MG63 (cell line): ENCODE data around the gene NSL1. TPM values are rescaled to one million over a fixed set of nuclear protein-coding genes. Genes with fewer than 3 reads are reported as not detected.

Source experiments
- DNase-seq: peaks from one replicate; pipeline ENCODE4 v3.0.0-alpha.2; 2020
- H3K27me3 ChIP-seq: fragments of 250-450 bp; sonication (Bioruptor Pico); 2 replicates; pipeline ENCODE4 v1.5.1; 2020; ENCODE audit warnings: mild to moderate bottlenecking, moderate library complexity
- H3K36me3 ChIP-seq: fragments of 250-450 bp; sonication (Bioruptor Pico); 2 replicates; pipeline ENCODE4 v1.5.1; 2020; ENCODE audit warnings: mild to moderate bottlenecking, moderate library complexity
- H3K4me3 ChIP-seq: fragments of 250-450 bp; sonication (Bioruptor Pico); 2 replicates; pipeline ENCODE4 v1.5.1; 2020; ENCODE audit warnings: mild to moderate bottlenecking, moderate library complexity
- H3K9me3 ChIP-seq: fragments of 250-450 bp; sonication (Bioruptor Pico); 2 replicates; pipeline ENCODE4 v1.5.1; 2020; ENCODE audit warnings: mild to moderate bottlenecking, moderate library complexity
- total RNA-seq: library from RNA; depleted of rRNA; stranded (reverse); fragments of >200 nt; shearing (Covaris generic); gene quantifications from 2 replicates; pipeline ENCODE4 v1.2.3, GENCODE V29; 2014; ENCODE audit warnings: low replicate concordance; rRNA removed

Gene NSL1
- total RNA-seq, 1 experiment from 2014 or later: 69.0 TPM

DNA sequence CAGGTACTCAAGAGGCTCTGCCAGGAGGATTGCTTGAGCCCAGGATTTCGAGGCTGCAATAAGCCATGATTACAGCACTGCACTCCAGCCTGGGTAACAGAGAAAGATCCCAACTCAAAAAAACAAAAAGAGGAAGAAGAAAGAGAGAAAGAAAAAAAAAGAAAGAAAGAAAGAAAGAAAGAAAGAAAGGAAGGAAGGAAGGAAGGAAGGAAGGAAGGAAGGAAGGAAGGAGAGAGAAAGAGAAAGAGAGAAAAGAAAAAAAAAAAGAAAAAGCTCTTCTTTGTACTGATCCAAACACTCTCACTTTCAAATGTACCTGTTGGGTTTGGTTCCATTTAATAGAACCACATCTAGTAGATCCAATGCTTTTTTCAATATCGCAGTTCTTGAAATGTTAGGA lies 103.8 kb downstream of the NSL1 start:
- Histone ChIP-seq H3K27me3 (no peaks in the 10 kb centered on the region), H3K9me3 (no peaks in the 10 kb centered on the region), H3K4me3 (no peak overlapping the region), H3K36me3 (no peaks in the 10 kb centered on the region)
- no peak for DNase-seq

DNA sequence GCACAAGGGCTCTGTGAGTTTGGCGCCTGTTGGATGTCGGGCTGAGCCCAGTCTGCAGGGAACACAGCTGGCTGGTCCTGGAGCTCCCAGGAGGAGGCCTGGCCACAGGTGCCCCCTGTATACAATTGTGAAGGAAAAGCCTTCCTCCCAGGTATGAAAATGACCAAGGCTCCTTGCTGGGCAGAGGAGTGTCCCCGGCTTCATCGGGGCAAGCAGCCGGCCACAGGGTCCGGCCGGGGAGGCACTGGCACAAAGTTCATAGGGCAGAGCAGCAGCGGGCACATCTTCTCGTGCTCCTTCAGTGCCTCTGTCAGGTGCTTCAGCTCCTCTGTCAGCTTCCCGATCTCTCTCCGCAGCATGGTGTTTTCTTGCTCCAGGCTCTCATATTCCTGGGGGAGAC lies 105.0 kb downstream of the NSL1 start:
- Histone ChIP-seq H3K27me3 (no peaks in the 10 kb centered on the region), H3K36me3 (no peaks in the 10 kb centered on the region), H3K9me3 (no peaks in the 10 kb centered on the region), H3K4me3 (no peak overlapping the region)
- DNase-seq: no peak

GRCh38 chr1:212686069-212686468 lies 105.5 kb downstream of the NSL1 start:
- no peak for DNase-seq
- Histone ChIP-seq H3K4me3 (no peak overlapping the region), H3K27me3 (no peaks in the 10 kb centered on the region), H3K9me3 (no peaks in the 10 kb centered on the region), H3K36me3 (no peaks in the 10 kb centered on the region)

DNA sequence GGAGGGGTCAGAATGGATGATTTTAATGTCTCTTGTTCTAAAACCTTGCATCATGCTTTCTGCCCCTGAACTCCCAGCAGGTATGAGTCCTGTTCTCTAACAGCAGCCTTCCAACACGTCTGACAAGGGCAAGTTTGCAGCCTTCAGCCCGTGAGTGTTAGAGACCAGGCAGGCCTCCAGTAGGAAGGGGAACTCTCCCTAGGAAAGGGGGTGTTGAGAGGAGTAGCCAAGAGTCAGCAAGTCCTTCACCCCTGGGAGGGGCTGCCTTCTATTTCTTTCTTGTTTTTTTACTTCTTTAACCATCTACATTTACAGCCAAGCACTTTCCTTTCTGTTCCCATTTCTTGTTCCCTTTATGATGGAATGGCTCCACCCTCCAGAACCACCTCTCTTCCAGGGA lies 106.1 kb downstream of the NSL1 start:
- no peaks in the 10 kb centered on the region for H3K36me3 ChIP-seq
- DNase-seq: no peak
- H3K4me3 ChIP-seq: no peak overlapping the region
- H3K27me3 ChIP-seq: no peaks in the 10 kb centered on the region
- no peaks in the 10 kb centered on the region for H3K9me3 ChIP-seq

GRCh38 chr1:212684521-212685090 lies 107.0 kb downstream of the NSL1 start:
- Histone ChIP-seq H3K27me3 (no peaks in the 10 kb centered on the region), H3K36me3 (no peaks in the 10 kb centered on the region), H3K9me3 (no peaks in the 10 kb centered on the region), H3K4me3 (no peak overlapping the region)
- no peak for DNase-seq

- no peak for DNase-seq
- H3K9me3 ChIP-seq: no peaks in the 10 kb centered on the region
- no peaks in the 10 kb centered on the region for H3K27me3 ChIP-seq
- H3K36me3 ChIP-seq: no peaks in the 10 kb centered on the region
- H3K4me3 ChIP-seq: no peak overlapping the region
These were observed 107.5 kb downstream of the NSL1 start for GRCh38 chr1:212684076-212684475.

GRCh38 chr1:212683357-212683722 lies 108.2 kb downstream of the NSL1 start:
- Histone ChIP-seq H3K36me3 (no peaks in the 10 kb centered on the region), H3K9me3 (no peaks in the 10 kb centered on the region), H3K27me3 (no peaks in the 10 kb centered on the region), H3K4me3 (no peak overlapping the region)
- no peak for DNase-seq

GRCh38 chr1:212680680-212681389 lies 110.7 kb downstream of the NSL1 start:
- Histone ChIP-seq H3K4me3 (no peak overlapping the region), H3K36me3 (no peaks in the 10 kb centered on the region)
- no peak for DNase-seq

GRCh38 chr1:212678456-212679410 lies 112.8 kb downstream of the NSL1 start:
- no peak overlapping the region for H3K4me3 ChIP-seq
- no peaks in the 10 kb centered on the region for H3K9me3 ChIP-seq
- peaks cover 4% of the 10 kb centered on the region; the same call in 1 of the 2 replicates for H3K27me3 ChIP-seq
- no peak for DNase-seq
- H3K36me3 ChIP-seq: no peaks in the 10 kb centered on the region

More at GRCh38 chr1:212680680-212681389, 110.7 kb downstream of the NSL1 start:
- Histone ChIP-seq H3K9me3 (no peaks in the 10 kb centered on the region), H3K27me3 (peaks cover 4% of the 10 kb centered on the region; the same call in 1 of the 2 replicates)

- peaks cover 4% of the 10 kb centered on the region; the same call in 1 of the 2 replicates for H3K27me3 ChIP-seq
- H3K9me3 ChIP-seq: no peaks in the 10 kb centered on the region
- no peaks in the 10 kb centered on the region for H3K36me3 ChIP-seq
- no peak for DNase-seq
- no peak overlapping the region for H3K4me3 ChIP-seq
These were observed 114.0 kb downstream of the NSL1 start for GRCh38 chr1:212677573-212677972.

- no peak for DNase-seq
- Histone ChIP-seq H3K9me3 (no peaks in the 10 kb centered on the region), H3K27me3 (peaks cover 4% of the 10 kb centered on the region; the same call in 1 of the 2 replicates), H3K4me3 (no peak overlapping the region), H3K36me3 (no peaks in the 10 kb centered on the region)
These were observed 114.4 kb downstream of the NSL1 start for GRCh38 chr1:212677136-212677535.

Other genes with a start within 250 kb of the NSL1 start
- gene ATF3, start 183.0 kb downstream of the NSL1 start, total RNA-seq: 0.99 and 7.4 TPM in 2 replicates
- gene BATF3, start 91.9 kb downstream of the NSL1 start, total RNA-seq: 2.3 and 3.2 TPM in 2 replicates
- gene TATDN3, start 117 bp upstream of the NSL1 start, total RNA-seq: 15.6 and 19.5 TPM in 2 replicates
- gene SPATA45, start 55.9 kb upstream of the NSL1 start, total RNA-seq: not detected in 2 replicates
- 4.5 and 9.3 TPM in 2 replicates for gene FLVCR1, start 66.5 kb upstream of the NSL1 start, total RNA-seq
- gene VASH2, start 158.8 kb upstream of the NSL1 start, total RNA-seq: not detected in 2 replicates
- 36.7 and 65.3 TPM in 2 replicates for gene ANGEL2, start 224.1 kb upstream of the NSL1 start, total RNA-seq